Heart left ventricle (tissue), 16 donors: Measurements from ENCODE around the gene RWDD1. TPM values are rescaled to one million over a fixed set of nuclear protein-coding genes. Genes with fewer than 3 reads are reported as not detected.

Source experiments
- ATAC-seq, 4 donors: fragments of 200-7000 bp; cut with Tn5 transposase; one replicate each; pipeline ENCODE4 v1.9.1; 2020 to 2022; ENCODE audit warnings: moderate library complexity in 4 of 4, mild to moderate bottlenecking in 3 of 4, moderate number of reproducible peaks in 1 of 4
- DNase-seq, 5 donors: peaks; one replicate each; pipeline ENCODE4 v3.0.0-alpha.2; 2020
- H3K27ac ChIP-seq, 12 donors: fragments of 200-600 bp; sonication (generic) in 4 of 12; one replicate each; pipeline versions ENCODE4 v1.5.0 to v1.8.0; 2016 to 2022; ENCODE audit warnings: mild to moderate bottlenecking in 2 of 12
- H3K27me3 ChIP-seq, 9 donors: fragments of 200-600 bp; sonication (generic) in 2 of 9; one replicate each; pipeline versions ENCODE4 v1.5.1 to v1.8.0; 2016 to 2022; ENCODE audit warnings: mild to moderate bottlenecking in 3 of 9
- H3K36me3 ChIP-seq, 9 donors: fragments of 200-600 bp; sonication (generic) in 2 of 9; one replicate each; pipeline versions ENCODE4 v1.5.0 to v1.8.0; 2018 to 2022; ENCODE audit warnings: mild to moderate bottlenecking in 2 of 9
- H3K4me1 ChIP-seq, 12 donors: fragments of 200-600 bp; sonication (generic) in 4 of 12; one replicate each; pipeline versions ENCODE4 v1.5.0 to v1.8.0; 2016 to 2022; ENCODE audit warnings: mild to moderate bottlenecking in 3 of 12
- H3K4me3 ChIP-seq, 12 donors: fragments of 200-600 bp; sonication (generic) in 4 of 12; one replicate each; pipeline versions ENCODE4 v1.5.0 to v1.8.0; 2017 to 2022; ENCODE audit warnings: mild to moderate bottlenecking in 9 of 12, moderate library complexity in 4 of 12
- H3K9me3 ChIP-seq, 12 donors: fragments of 200-600 bp; sonication (generic) in 4 of 12; one replicate each; pipeline versions ENCODE4 v1.5.0 to v1.8.0; 2016 to 2022; ENCODE audit warnings: mild to moderate bottlenecking in 1 of 12
- CTCF ChIP-seq, 12 donors: fragments of 200-600 bp; sonication (generic) in 4 of 12; IDR thresholded peaks; one replicate each; pipeline versions ENCODE4 v1.5.0 to v1.8.0; 2018 to 2022; ENCODE audit warnings: antibody characterized with exemption in 12 of 12, mild to moderate bottlenecking in 5 of 12
- POLR2A ChIP-seq, 2 donors: fragments of 450-650 bp; IDR thresholded peaks; one replicate each; pipeline ENCODE4 v1.6.1; 2017; ENCODE audit warnings: antibody characterized with exemption in 2 of 2, mild to moderate bottlenecking in 2 of 2, moderate library complexity in 2 of 2
- WGBS, 4 donors: extraction: QIAGEN DNeasy Blood & Tissue Kit in 2 of 4; methylation state at CpG; one replicate each; pipeline versions ENCODE4 v1.1.5 to v1.1.7; 2013 to 2018; 5-methylcytosine and 5-hydroxymethylcytosine counted together
- intact Hi-C, 10 donors: fragments of 100-400 bp; cut with DNase I; formaldehyde crosslinking; loops; one replicate each; pipeline versions ENCODE4 v1.11.1 to v1.14.2; 2022
- polyA plus RNA-seq, 2 donors: library from polyadenylated mRNA; stranded (reverse); fragments of 200-250 nt; gene quantifications; one replicate each; pipeline ENCODE4 v1.2.3, GENCODE V29; 2013
- total RNA-seq, 9 donors: library from RNA; depleted of rRNA in 2 of 9; stranded (reverse); fragments of >200 nt in 2 of 9; fragmentation: NEBNext Ultra II Directional in 3 of 9; extraction: Animal tissue kit (Norgen Biotek cat#: 25700) in 3 of 9; gene quantifications; one replicate each; pipeline versions ENCODE4 v1.1.0 to v1.2.4, GENCODE V29; 2016 to 2023
- donor health status: ischemic (EF 13 %, LVEDD 7.1; RV severe dilation, severe dysfunction).
- donor health status: healthy with polysubstance abuse.
- donor health status: DM: no; HTN: yes; CAD: no.
- donor health status: DM: no; HTN: no; CAD: no.
- donor health status: ischemic (EF 25% LVEDD 6.9; RV normal size, moderate dysfunction).
- donor health status: ischemic (EF 25% LVEDD 5.7; RV mildly dilated, moderate dysfunction).
- donor health status: healthy.
- donor health status: DM: yes; HTN: yes; CAD: no.
- donor health status: ischemic (EF 35%, LVEDD 5.7; RV mildly dilated, moderate dysfunction).
- donor health status: nonischemic (EF 11% LVEDD 7.7; RV severe dilation, severe dysfunction).
- donor health status: DM: yes; HTN: yes; CAD: no.
- donor health status: PGD.
- donor health status: ischemic (EF 29% LVEDD 5.4; RV normal size, mild dysfunction).
- donor health status: nonischemic (EF 23%, LVEDD 6.1; RV moderate dilation, normal function).

The RWDD1 gene
- total and polyA plus RNA-seq, 11 donors = 35.9 to 124 (median 52.2) TPM

- Histone ChIP-seq H3K4me1 (no peaks in the 10 kb centered on the region), H3K36me3 (peaks cover 0 to 41% (median 24%) of the 10 kb centered on the region in 9 donors), H3K4me3 (no peak overlapping the region), H3K27me3 (no peaks in the 10 kb centered on the region), H3K27ac (no peak overlapping the region), H3K9me3 (no peaks in the 10 kb centered on the region)
- intact Hi-C loops = no loop called here
- TF ChIP-seq CTCF (IDR thresholded peaks at IDR 0.05) (no peak), POLR2A (IDR thresholded peaks at IDR 0.05) (no peak)
- 89 to 92% (median 89%) methylated on average over 2 of the region's 2 CpGs for WGBS, 4 donors
- ATAC-seq = no peak
- DNase-seq = no peak
Measured at GRCh38 chr6:116633685-116634084, 62.4 kb downstream of the RWDD1 start.

Other genes with a start within 250 kb of the RWDD1 start
- 10 to 100 TPM in 8 of 9 donors, 1 to 10 TPM in 1; 9.7 to 37.3 (median 11.1) TPM for gene DSE, start 200.6 kb upstream of the RWDD1 start, total RNA-seq
- gene DSE, start 200.6 kb upstream of the RWDD1 start, polyA plus RNA-seq = 1 to 10 TPM; 3.2 to 6.3 TPM
- gene CALHM6, start 110.1 kb upstream of the RWDD1 start, total RNA-seq = 10 to 100 TPM in 1 of 9 donors, 1 to 10 TPM in 2, under 1 TPM in 5, not detected in 1; 0.37 to 52.4 (median 0.67) TPM
- gene CALHM6, start 110.1 kb upstream of the RWDD1 start, polyA plus RNA-seq = 1 to 10 TPM; 1.3 to 1.8 TPM
- gene CALHM5, start 59.9 kb upstream of the RWDD1 start, total RNA-seq = 1 to 10 TPM; 1.4 to 3.0 (median 1.8) TPM
- 1 to 10 TPM in 1 of 2 donors, under 1 TPM in 1; 0.76 to 1.3 TPM for gene CALHM5, start 59.9 kb upstream of the RWDD1 start, polyA plus RNA-seq
- under 1 TPM in 4 of 9 donors, not detected in 5; 0.11 to 0.29 (median 0.19) TPM for gene TRAPPC3L, start 25.8 kb upstream of the RWDD1 start, total RNA-seq
- gene TRAPPC3L, start 25.8 kb upstream of the RWDD1 start, polyA plus RNA-seq = not detected
- under 1 TPM in 1 of 9 donors, not detected in 8; 0.67 TPM for gene CALHM4, start 17.8 kb upstream of the RWDD1 start, total RNA-seq
- gene CALHM4, start 17.8 kb upstream of the RWDD1 start, polyA plus RNA-seq = under 1 TPM in 1 of 2 donors, not detected in 1; 0.10 TPM
- under 1 TPM in 7 of 9 donors, not detected in 2; 0.12 to 0.42 (median 0.20) TPM for gene RSPH4A, start 45.0 kb downstream of the RWDD1 start, total RNA-seq
- under 1 TPM; 0.12 to 0.23 TPM for gene RSPH4A, start 45.0 kb downstream of the RWDD1 start, polyA plus RNA-seq
- gene ZUP1, start 97.3 kb downstream of the RWDD1 start, total RNA-seq = 1 to 10 TPM; 2.6 to 5.3 (median 3.7) TPM
- 1 to 10 TPM; 3.7 to 4.5 TPM for gene ZUP1, start 97.3 kb downstream of the RWDD1 start, polyA plus RNA-seq
- gene KPNA5, start 109.7 kb downstream of the RWDD1 start, total RNA-seq = 10 to 100 TPM in 3 of 9 donors, 1 to 10 TPM in 6; 3.1 to 12.5 (median 9.1) TPM
- 1 to 10 TPM; 1.6 to 2.6 TPM for gene KPNA5, start 109.7 kb downstream of the RWDD1 start, polyA plus RNA-seq
- gene FAM162B, start 194.2 kb downstream of the RWDD1 start, total RNA-seq = 1 to 10 TPM; 2.7 to 8.9 (median 3.4) TPM
- gene FAM162B, start 194.2 kb downstream of the RWDD1 start, polyA plus RNA-seq = 1 to 10 TPM; 3.7 to 4.5 TPM